Measurements from ENCODE around the gene FAM184B. TPM values are rescaled to one million over a fixed set of nuclear protein-coding genes. Genes with fewer than 3 reads are reported as not detected.

Gene FAM184B
- total and polyA plus RNA-seq, 2 experiments from 2014 or later: 0.11 to 0.49 TPM

DNA sequence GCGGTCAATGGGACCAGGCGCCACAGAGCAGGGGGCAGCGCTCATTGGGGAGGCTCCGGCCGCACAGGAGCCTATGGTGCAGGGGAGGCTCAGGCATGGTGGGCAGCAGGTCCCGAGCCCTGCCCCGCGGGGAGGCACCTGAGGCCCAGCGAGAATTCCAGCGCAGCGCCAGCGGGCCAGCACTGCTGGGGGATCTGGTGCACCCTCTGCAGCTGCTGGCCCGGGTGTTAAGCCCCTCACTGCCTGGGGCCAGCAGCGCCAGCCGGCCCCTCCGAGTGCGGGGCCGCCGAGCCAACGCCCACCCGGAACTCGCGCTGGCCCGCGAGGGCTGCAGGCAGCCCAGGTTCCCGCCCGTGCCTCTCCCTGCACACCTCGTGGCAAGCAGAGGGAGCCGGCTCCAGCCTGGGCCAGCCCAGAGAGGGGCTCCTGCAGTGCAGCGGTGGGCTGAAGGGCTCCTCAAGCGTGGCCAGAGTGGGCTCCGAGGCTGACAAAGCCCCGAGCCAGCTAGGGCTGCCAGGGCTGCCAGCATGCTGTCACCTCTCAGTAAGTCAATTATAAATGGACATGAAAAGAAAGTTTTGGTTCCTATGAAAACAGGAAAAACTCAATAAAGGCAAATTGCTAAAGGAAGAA lies 14.5 kb downstream of the FAM184B start:
- Mint-ChIP-seq H3K36me3 (ENCODE audit: low read depth) (peaks cover 8% of the 10 kb centered on the region), H3K9me3 (peaks cover 29% of the 10 kb centered on the region), H3K27ac (no peak overlapping the region), H3K4me3 (no peak overlapping the region), H3K27me3 (ENCODE audit: insufficient read depth, low read depth, poor library complexity) (peaks cover 6% of the 10 kb centered on the region), H3K4me1 (peaks cover under 1% of the 10 kb centered on the region)
- Histone ChIP-seq H3K4me1 (ENCODE audit: insufficient read depth) (no peaks in the 10 kb centered on the region), H3K79me2 (replicated peaks; ENCODE audit: insufficient read depth) (no peaks in the 10 kb centered on the region), H3K4me3 (no peak overlapping the region), H3K9me2 (ENCODE audit: insufficient read depth) (no peaks in the 10 kb centered on the region), H3K4me2 (no peak overlapping the region), H3K27me3 (ENCODE audit: insufficient read depth) (no peaks in the 10 kb centered on the region), H4K20me1 (replicated peaks; ENCODE audit: insufficient read depth) (no peaks in the 10 kb centered on the region), H3F3A (replicated peaks; ENCODE audit: low read depth) (no peaks in the 10 kb centered on the region), H2AFZ (no peak overlapping the region), H3K36me3 (ENCODE audit: insufficient read depth) (no peaks in the 10 kb centered on the region), H3K27ac (ENCODE audit: low read depth) (no peak overlapping the region)
- TF ChIP-seq NANOG (IDR thresholded peaks at IDR 0.05; ENCODE audit: borderline replicate concordance) (no peak), ZNF331 (CRISPR knock-in tag; IDR thresholded peaks at IDR 0.05; ENCODE audit: low read depth) (no peak), ZNF114 (CRISPR knock-in tag; IDR thresholded peaks at IDR 0.05) (no peak), EZH2 (IDR thresholded peaks at IDR 0.05; ENCODE audit: low read depth, unreplicated experiment) (no peak), JUNB (IDR thresholded peaks at IDR 0.05; ENCODE audit: unreplicated experiment) (no peak), CREB1 (CRISPR knock-in tag; IDR thresholded peaks at IDR 0.05; ENCODE audit: low read depth) (no peak), POLR2AphosphoS5 (IDR thresholded peaks at IDR 0.05; ENCODE audit: low read depth) (no peak), STAT1 (IDR thresholded peaks at IDR 0.05; ENCODE audit: unreplicated experiment) (no peak), EZH2phosphoT487 (IDR thresholded peaks at IDR 0.05; ENCODE audit: unreplicated experiment) (no peak)
- TF ChIP-seq, protein P1, sequence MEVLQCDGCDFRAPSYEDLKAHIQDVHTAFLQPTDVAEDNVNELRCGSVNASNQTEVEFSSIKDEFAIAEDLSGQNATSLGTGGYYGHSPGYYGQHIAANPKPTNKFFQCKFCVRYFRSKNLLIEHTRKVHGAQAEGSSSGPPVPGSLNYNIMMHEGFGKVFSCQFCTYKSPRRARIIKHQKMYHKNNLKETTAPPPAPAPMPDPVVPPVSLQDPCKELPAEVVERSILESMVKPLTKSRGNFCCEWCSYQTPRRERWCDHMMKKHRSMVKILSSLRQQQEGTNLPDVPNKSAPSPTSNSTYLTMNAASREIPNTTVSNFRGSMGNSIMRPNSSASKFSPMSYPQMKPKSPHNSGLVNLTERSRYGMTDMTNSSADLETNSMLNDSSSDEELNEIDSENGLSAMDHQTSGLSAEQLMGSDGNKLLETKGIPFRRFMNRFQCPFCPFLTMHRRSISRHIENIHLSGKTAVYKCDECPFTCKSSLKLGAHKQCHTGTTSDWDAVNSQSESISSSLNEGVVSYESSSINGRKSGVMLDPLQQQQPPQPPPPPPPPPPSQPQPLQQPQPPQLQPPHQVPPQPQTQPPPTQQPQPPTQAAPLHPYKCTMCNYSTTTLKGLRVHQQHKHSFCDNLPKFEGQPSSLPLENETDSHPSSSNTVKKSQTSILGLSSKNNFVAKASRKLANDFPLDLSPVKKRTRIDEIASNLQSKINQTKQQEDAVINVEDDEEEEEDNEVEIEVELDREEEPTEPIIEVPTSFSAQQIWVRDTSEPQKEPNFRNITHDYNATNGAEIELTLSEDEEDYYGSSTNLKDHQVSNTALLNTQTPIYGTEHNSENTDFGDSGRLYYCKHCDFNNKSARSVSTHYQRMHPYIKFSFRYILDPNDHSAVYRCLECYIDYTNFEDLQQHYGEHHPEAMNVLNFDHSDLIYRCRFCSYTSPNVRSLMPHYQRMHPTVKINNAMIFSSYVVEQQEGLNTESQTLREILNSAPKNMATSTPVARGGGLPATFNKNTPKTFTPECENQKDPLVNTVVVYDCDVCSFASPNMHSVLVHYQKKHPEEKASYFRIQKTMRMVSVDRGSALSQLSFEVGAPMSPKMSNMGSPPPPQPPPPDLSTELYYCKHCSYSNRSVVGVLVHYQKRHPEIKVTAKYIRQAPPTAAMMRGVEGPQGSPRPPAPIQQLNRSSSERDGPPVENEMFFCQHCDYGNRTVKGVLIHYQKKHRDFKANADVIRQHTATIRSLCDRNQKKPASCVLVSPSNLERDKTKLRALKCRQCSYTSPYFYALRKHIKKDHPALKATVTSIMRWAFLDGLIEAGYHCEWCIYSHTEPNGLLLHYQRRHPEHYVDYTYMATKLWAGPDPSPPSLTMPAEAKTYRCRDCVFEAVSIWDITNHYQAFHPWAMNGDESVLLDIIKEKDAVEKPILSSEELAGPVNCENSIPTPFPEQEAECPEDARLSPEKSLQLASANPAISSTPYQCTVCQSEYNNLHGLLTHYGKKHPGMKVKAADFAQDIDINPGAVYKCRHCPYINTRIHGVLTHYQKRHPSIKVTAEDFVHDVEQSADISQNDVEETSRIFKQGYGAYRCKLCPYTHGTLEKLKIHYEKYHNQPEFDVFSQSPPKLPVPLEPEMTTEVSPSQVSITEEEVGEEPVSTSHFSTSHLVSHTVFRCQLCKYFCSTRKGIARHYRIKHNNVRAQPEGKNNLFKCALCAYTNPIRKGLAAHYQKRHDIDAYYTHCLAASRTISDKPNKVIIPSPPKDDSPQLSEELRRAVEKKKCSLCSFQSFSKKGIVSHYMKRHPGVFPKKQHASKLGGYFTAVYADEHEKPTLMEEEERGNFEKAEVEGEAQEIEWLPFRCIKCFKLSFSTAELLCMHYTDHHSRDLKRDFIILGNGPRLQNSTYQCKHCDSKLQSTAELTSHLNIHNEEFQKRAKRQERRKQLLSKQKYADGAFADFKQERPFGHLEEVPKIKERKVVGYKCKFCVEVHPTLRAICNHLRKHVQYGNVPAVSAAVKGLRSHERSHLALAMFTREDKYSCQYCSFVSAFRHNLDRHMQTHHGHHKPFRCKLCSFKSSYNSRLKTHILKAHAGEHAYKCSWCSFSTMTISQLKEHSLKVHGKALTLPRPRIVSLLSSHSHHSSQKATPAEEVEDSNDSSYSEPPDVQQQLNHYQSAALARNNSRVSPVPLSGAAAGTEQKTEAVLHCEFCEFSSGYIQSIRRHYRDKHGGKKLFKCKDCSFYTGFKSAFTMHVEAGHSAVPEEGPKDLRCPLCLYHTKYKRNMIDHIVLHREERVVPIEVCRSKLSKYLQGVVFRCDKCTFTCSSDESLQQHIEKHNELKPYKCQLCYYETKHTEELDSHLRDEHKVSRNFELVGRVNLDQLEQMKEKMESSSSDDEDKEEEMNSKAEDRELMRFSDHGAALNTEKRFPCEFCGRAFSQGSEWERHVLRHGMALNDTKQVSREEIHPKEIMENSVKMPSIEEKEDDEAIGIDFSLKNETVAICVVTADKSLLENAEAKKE (CRISPR knock-in tag; IDR thresholded peaks at IDR 0.05): no peak
- TF ChIP-seq, protein P2, sequence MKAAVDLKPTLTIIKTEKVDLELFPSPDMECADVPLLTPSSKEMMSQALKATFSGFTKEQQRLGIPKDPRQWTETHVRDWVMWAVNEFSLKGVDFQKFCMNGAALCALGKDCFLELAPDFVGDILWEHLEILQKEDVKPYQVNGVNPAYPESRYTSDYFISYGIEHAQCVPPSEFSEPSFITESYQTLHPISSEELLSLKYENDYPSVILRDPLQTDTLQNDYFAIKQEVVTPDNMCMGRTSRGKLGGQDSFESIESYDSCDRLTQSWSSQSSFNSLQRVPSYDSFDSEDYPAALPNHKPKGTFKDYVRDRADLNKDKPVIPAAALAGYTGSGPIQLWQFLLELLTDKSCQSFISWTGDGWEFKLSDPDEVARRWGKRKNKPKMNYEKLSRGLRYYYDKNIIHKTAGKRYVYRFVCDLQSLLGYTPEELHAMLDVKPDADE (IDR thresholded peaks at IDR 0.05): no peak
- TF ChIP-seq, protein P3, sequence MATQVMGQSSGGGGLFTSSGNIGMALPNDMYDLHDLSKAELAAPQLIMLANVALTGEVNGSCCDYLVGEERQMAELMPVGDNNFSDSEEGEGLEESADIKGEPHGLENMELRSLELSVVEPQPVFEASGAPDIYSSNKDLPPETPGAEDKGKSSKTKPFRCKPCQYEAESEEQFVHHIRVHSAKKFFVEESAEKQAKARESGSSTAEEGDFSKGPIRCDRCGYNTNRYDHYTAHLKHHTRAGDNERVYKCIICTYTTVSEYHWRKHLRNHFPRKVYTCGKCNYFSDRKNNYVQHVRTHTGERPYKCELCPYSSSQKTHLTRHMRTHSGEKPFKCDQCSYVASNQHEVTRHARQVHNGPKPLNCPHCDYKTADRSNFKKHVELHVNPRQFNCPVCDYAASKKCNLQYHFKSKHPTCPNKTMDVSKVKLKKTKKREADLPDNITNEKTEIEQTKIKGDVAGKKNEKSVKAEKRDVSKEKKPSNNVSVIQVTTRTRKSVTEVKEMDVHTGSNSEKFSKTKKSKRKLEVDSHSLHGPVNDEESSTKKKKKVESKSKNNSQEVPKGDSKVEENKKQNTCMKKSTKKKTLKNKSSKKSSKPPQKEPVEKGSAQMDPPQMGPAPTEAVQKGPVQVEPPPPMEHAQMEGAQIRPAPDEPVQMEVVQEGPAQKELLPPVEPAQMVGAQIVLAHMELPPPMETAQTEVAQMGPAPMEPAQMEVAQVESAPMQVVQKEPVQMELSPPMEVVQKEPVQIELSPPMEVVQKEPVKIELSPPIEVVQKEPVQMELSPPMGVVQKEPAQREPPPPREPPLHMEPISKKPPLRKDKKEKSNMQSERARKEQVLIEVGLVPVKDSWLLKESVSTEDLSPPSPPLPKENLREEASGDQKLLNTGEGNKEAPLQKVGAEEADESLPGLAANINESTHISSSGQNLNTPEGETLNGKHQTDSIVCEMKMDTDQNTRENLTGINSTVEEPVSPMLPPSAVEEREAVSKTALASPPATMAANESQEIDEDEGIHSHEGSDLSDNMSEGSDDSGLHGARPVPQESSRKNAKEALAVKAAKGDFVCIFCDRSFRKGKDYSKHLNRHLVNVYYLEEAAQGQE (IDR thresholded peaks at IDR 0.05; ENCODE audit: unreplicated experiment): no peak
- TF ChIP-seq, protein P4, sequence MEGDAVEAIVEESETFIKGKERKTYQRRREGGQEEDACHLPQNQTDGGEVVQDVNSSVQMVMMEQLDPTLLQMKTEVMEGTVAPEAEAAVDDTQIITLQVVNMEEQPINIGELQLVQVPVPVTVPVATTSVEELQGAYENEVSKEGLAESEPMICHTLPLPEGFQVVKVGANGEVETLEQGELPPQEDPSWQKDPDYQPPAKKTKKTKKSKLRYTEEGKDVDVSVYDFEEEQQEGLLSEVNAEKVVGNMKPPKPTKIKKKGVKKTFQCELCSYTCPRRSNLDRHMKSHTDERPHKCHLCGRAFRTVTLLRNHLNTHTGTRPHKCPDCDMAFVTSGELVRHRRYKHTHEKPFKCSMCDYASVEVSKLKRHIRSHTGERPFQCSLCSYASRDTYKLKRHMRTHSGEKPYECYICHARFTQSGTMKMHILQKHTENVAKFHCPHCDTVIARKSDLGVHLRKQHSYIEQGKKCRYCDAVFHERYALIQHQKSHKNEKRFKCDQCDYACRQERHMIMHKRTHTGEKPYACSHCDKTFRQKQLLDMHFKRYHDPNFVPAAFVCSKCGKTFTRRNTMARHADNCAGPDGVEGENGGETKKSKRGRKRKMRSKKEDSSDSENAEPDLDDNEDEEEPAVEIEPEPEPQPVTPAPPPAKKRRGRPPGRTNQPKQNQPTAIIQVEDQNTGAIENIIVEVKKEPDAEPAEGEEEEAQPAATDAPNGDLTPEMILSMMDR (conservative IDR thresholded peaks at IDR 0.05; ENCODE audit: low read depth in 2 of 2): no peak
- ATAC-seq (no peak), DNase-seq (ENCODE audit: low spot score) (no peak)

Measured in GM23338 (cell line).